Pulmonary artery endothelial cell (primary cell): ENCODE results near the gene GABRR3. TPM values are rescaled to one million over a fixed set of nuclear protein-coding genes. Genes with fewer than 3 reads are reported as not detected.

Source experiments
- DNase-seq: peaks from one replicate; pipeline ENCODE4 v3.0.0-alpha.2; 2011; ENCODE audit warnings: low read depth, low spot score
- total RNA-seq: library from RNA; depleted of rRNA; stranded (reverse); fragments of >200 nt; gene quantifications from 2 replicates; pipeline ENCODE4 v1.2.3, GENCODE V29; 2014

Gene GABRR3
- total RNA-seq, 1 donor from 2014 or later: not detected

GRCh38 chr3:97991293-97991682, 43.8 kb downstream of the GABRR3 start:
- DNase-seq: no peak

GRCh38 chr3:97990624-97991292, 44.4 kb downstream of the GABRR3 start:
- DNase-seq: no peak

- DNase-seq: no peak
Observed at GRCh38 chr3:97988784-97989568, 46.1 kb downstream of the GABRR3 start.

- no peak for DNase-seq
Observed at GRCh38 chr3:97987306-97987705, 47.8 kb downstream of the GABRR3 start.

GRCh38 chr3:97983933-97984491, 51.1 kb downstream of the GABRR3 start:
- no peak for DNase-seq

GRCh38 chr3:97981886-97982285, 53.2 kb downstream of the GABRR3 start:
- DNase-seq: peak; percentile 60

GRCh38 chr3:97979610-97980009, 55.5 kb downstream of the GABRR3 start:
- no peak for DNase-seq

GRCh38 chr3:97975466-97975865, 59.6 kb downstream of the GABRR3 start:
- no peak for DNase-seq

GRCh38 chr3:97974996-97975395, 60.1 kb downstream of the GABRR3 start:
- DNase-seq: no peak

GRCh38 chr3:97972976-97973375, 62.1 kb downstream of the GABRR3 start:
- no peak for DNase-seq

- no peak for DNase-seq
Observed at GRCh38 chr3:97971679-97972567, 63.2 kb downstream of the GABRR3 start, which contains the start of gene RIOX2. RIOX2 (minus strand) TSS chr3:97972431; CDS start chr3:97967593, 4,838 bp downstream.

- no peak for DNase-seq
Observed at GRCh38 chr3:97970956-97971620, 64.0 kb downstream of the GABRR3 start.

- no peak for DNase-seq
Observed at GRCh38 chr3:97970156-97970555, 65.0 kb downstream of the GABRR3 start.

GRCh38 chr3:97969541-97969940, 65.6 kb downstream of the GABRR3 start:
- no peak for DNase-seq

GRCh38 chr3:97968376-97968775, 66.7 kb downstream of the GABRR3 start:
- DNase-seq: no peak

- DNase-seq: no peak
Observed at GRCh38 chr3:97967966-97968365, 67.1 kb downstream of the GABRR3 start.

GRCh38 chr3:97960993-97961766, 73.9 kb downstream of the GABRR3 start:
- no peak for DNase-seq

- DNase-seq: no peak
Observed at GRCh38 chr3:97960551-97960950, 74.6 kb downstream of the GABRR3 start.

GRCh38 chr3:97959872-97960271, 75.2 kb downstream of the GABRR3 start:
- DNase-seq: no peak

- no peak for DNase-seq
Observed at GRCh38 chr3:97958796-97959195, 76.3 kb downstream of the GABRR3 start.
